HepG2 (cell line): ENCODE data around the gene PTPRN. TPM values are rescaled to one million over a fixed set of nuclear protein-coding genes. Genes with fewer than 3 reads are reported as not detected.

Experiments
- ARID2 ChIP-seq: sonication (generic); formaldehyde crosslinking; IDR thresholded peaks from 2 replicates; pipeline ENCODE4 v1.8.1; 2022; ENCODE audit warnings: mild to moderate bottlenecking, missing genetic modification reagents, borderline replicate concordance
- ATF5 ChIP-seq: sonication (generic); formaldehyde crosslinking; IDR thresholded peaks from 2 replicates; pipeline ENCODE4 v1.4.0; 2020; ENCODE audit warnings: mild to moderate bottlenecking, low read depth, missing genetic modification reagents
- CBX5 ChIP-seq: sonication (generic); formaldehyde crosslinking; IDR thresholded peaks from 2 replicates; pipeline ENCODE4 v1.4.0; 2020; ENCODE audit warnings: missing genetic modification reagents, borderline replicate concordance
- CSRNP1 ChIP-seq: sonication (generic); formaldehyde crosslinking; IDR thresholded peaks from 2 replicates; pipeline ENCODE4 v1.8.1; 2023; ENCODE audit warnings: mild to moderate bottlenecking, missing genetic modification reagents
- GPN1 ChIP-seq: sonication (generic); formaldehyde crosslinking; IDR thresholded peaks from 2 replicates; pipeline ENCODE4 v1.5.1; 2020; ENCODE audit warnings: missing genetic modification reagents, borderline replicate concordance
- IKZF1 ChIP-seq: fragments of 450-650 bp; IDR thresholded peaks from 2 replicates; pipeline ENCODE4 v1.7.1; 2016
- LRRFIP1 ChIP-seq: sonication (generic); formaldehyde crosslinking; conservative IDR thresholded peaks from 2 replicates; pipeline ENCODE4 v1.4.0; 2020; ENCODE audit warnings: missing genetic modification reagents
- MLX ChIP-seq: IDR thresholded peaks from 2 replicates; pipeline ENCODE4 v1.6.1; 2016
- MTA1 ChIP-seq: sonication (generic); formaldehyde crosslinking; IDR thresholded peaks from 2 replicates; pipeline ENCODE4 v1.4.0; 2020; ENCODE audit warnings: missing genetic modification reagents, mild to moderate bottlenecking, borderline replicate concordance
- ZNF441 ChIP-seq: sonication (generic); formaldehyde crosslinking; IDR thresholded peaks from 2 replicates; pipeline ENCODE4 v1.7.0; 2021; ENCODE audit warnings: missing genetic modification reagents, borderline replicate concordance
- ZNF589 ChIP-seq: sonication (generic); formaldehyde crosslinking; conservative IDR thresholded peaks from 2 replicates; pipeline ENCODE4 v1.8.0; 2022; ENCODE audit warnings: mild to moderate bottlenecking, moderate library complexity, missing genetic modification reagents
- ZNF607 ChIP-seq: sonication (generic); formaldehyde crosslinking; IDR thresholded peaks from 2 replicates; pipeline ENCODE4 v1.5.1; 2020; ENCODE audit warnings: missing genetic modification reagents, mild to moderate bottlenecking, borderline replicate concordance
- ZSCAN21 ChIP-seq: sonication (generic); formaldehyde crosslinking; IDR thresholded peaks from 2 replicates; pipeline ENCODE4 v1.8.0; 2022; ENCODE audit warnings: mild to moderate bottlenecking, missing genetic modification reagents, moderate library complexity, borderline replicate concordance
- polyA plus RNA-seq, 8 experiments: library from polyadenylated mRNA; depleted of rRNA in 3 of 8; stranded (reverse) in 7 of 8; unstranded in 1 of 8; fragments of >200 nt; fragmentation: Illumina TruSeq in 4 of 8; extraction: Trizol in 4 of 8; gene quantifications; 2 replicates each; pipeline versions ENCODE4 v1.2.1 to v1.2.3, GENCODE V29; 2011 to 2016; ENCODE audit warnings: low read depth in 4 of 8, missing spikeins in 1 of 8, mixed read lengths in 1 of 8; ENCODE audit not compliant: insufficient read depth in 1 of 8
- total RNA-seq, 5 experiments: library from RNA; depleted of rRNA; stranded (reverse); fragments of >200 nt; fragmentation: Illumina TruSeq; extraction: Trizol; gene quantifications; 2 replicates each; pipeline ENCODE4 v1.2.3, GENCODE V29; 2016; ENCODE audit warnings: low read depth in 1 of 5
- TF ChIP-seq, protein P1 (sequence below), 2 experiments: sonication (generic) in 1 of 2; formaldehyde crosslinking in 1 of 2; IDR thresholded peaks; 2 replicates each; pipeline versions ENCODE4 v1.4.0 to v1.6.1; 2018 to 2020; ENCODE audit warnings: missing genetic modification reagents in 2 of 2, borderline replicate concordance in 1 of 2, low read depth in 1 of 2, mild to moderate bottlenecking in 1 of 2, missing biosample characterization in 1 of 2
- TF ChIP-seq, protein P2 (sequence below): sonication (generic); formaldehyde crosslinking; IDR thresholded peaks from 2 replicates; pipeline ENCODE4 v1.4.0; 2020; ENCODE audit warnings: missing genetic modification reagents
- TF ChIP-seq, protein P3 (sequence below): IDR thresholded peaks from 2 replicates; pipeline ENCODE4 v1.6.1; 2018; ENCODE audit warnings: missing genetic modification reagents

Gene PTPRN
- total and polyA plus RNA-seq, 2 of the 13 experiments (the other 11 are each of a cell fraction or from before 2014, with no cell fraction given): 0.26 TPM; not detected in 1

GRCh38 chr2:219279151-219279915 is 29.9 kb downstream of the PTPRN start, which contains the start of gene DNAJB2 (continued):
- TF ChIP-seq, protein P1, sequence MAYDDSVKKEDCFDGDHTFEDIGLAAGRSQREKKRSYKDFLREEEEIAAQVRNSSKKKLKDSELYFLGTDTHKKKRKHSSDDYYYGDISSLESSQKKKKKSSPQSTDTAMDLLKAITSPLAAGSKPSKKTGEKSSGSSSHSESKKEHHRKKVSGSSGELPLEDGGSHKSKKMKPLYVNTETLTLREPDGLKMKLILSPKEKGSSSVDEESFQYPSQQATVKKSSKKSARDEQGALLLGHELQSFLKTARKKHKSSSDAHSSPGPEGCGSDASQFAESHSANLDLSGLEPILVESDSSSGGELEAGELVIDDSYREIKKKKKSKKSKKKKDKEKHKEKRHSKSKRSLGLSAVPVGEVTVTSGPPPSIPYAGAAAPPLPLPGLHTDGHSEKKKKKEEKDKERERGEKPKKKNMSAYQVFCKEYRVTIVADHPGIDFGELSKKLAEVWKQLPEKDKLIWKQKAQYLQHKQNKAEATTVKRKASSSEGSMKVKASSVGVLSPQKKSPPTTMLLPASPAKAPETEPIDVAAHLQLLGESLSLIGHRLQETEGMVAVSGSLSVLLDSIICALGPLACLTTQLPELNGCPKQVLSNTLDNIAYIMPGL (CRISPR knock-in tag; IDR thresholded peaks at IDR 0.05; ENCODE audit: borderline replicate concordance in 1 of 2, low read depth in 1 of 2): peak; percentile 63 to 73; a peak in 2 of 4 replicates
- TF ChIP-seq MLX (CRISPR knock-in tag) (peak; percentile 76; the same call in 1 of the 2 replicates), CSRNP1 (peak; percentile 71; the same call in 1 of the 2 replicates), ATF5 (CRISPR knock-in tag) (no peak), LRRFIP1 (CRISPR knock-in tag) (no peak), GPN1 (CRISPR knock-in tag) (no peak), ZNF441 (peak; percentile 93), ZNF607 (CRISPR knock-in tag) (0 out of 2 replicates have a peak, but pooled peaks have one; percentile 53), IKZF1 (no peak), ZSCAN21 (CRISPR knock-in tag) (peak; percentile 78; the same call in 1 of the 2 replicates), MTA1 (CRISPR knock-in tag) (peak; percentile 66; the same call in 1 of the 2 replicates), CBX5 (CRISPR knock-in tag) (peak; percentile 47; the same call in 1 of the 2 replicates), ZNF589 (CRISPR knock-in tag) (peak; percentile 67; the same call in 1 of the 2 replicates), ARID2 (CRISPR knock-in tag) (no peak)
- TF ChIP-seq, protein P2, sequence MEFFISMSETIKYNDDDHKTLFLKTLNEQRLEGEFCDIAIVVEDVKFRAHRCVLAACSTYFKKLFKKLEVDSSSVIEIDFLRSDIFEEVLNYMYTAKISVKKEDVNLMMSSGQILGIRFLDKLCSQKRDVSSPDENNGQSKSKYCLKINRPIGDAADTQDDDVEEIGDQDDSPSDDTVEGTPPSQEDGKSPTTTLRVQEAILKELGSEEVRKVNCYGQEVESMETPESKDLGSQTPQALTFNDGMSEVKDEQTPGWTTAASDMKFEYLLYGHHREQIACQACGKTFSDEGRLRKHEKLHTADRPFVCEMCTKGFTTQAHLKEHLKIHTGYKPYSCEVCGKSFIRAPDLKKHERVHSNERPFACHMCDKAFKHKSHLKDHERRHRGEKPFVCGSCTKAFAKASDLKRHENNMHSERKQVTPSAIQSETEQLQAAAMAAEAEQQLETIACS (CRISPR knock-in tag): peak; percentile 33; the same call in 1 of the 2 replicates
- TF ChIP-seq, protein P3, sequence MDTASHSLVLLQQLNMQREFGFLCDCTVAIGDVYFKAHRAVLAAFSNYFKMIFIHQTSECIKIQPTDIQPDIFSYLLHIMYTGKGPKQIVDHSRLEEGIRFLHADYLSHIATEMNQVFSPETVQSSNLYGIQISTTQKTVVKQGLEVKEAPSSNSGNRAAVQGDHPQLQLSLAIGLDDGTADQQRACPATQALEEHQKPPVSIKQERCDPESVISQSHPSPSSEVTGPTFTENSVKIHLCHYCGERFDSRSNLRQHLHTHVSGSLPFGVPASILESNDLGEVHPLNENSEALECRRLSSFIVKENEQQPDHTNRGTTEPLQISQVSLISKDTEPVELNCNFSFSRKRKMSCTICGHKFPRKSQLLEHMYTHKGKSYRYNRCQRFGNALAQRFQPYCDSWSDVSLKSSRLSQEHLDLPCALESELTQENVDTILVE (CRISPR knock-in tag): peak; percentile 80; the same call in 1 of the 2 replicates
